Trophoblast cell (in vitro differentiated cells and primary cell): Measurements from ENCODE around the gene LRMDA.

ENCODE experiments used
- DNase-seq, 2 donors: peaks; one replicate each; pipeline ENCODE4 v3.0.0-alpha.2; 2016
- H2AFZ ChIP-seq: 2 replicates; pipeline ENCODE4 v1.6.1; 2013; ENCODE audit warnings: low read length, moderate library complexity, mild to moderate bottlenecking; ENCODE audit not compliant: insufficient read depth, poor library complexity
- H2AK5ac ChIP-seq: 2 replicates; pipeline ENCODE4 v1.6.1; 2013; ENCODE audit warnings: mild to moderate bottlenecking, low read length
- H2BK120ac ChIP-seq: 2 replicates; pipeline ENCODE4 v1.6.1; 2013; ENCODE audit warnings: low read length, mild to moderate bottlenecking, moderate library complexity; ENCODE audit not compliant: insufficient read depth, poor library complexity
- H2BK12ac ChIP-seq: 2 replicates; pipeline ENCODE4 v1.6.1; 2013; ENCODE audit warnings: mild to moderate bottlenecking, low read length, moderate library complexity
- H2BK5ac ChIP-seq: 2 replicates; pipeline ENCODE4 v1.6.1; 2013; ENCODE audit warnings: low read length, low read depth, moderate library complexity, mild to moderate bottlenecking; ENCODE audit not compliant: poor library complexity
- H3K14ac ChIP-seq: 2 replicates; pipeline ENCODE4 v1.6.1; 2013; ENCODE audit warnings: mild to moderate bottlenecking, low read length
- H3K18ac ChIP-seq: 2 replicates; pipeline ENCODE4 v1.6.1; 2013; ENCODE audit warnings: mild to moderate bottlenecking, low read length
- H3K23ac ChIP-seq: 2 replicates; pipeline ENCODE4 v1.6.1; 2013; ENCODE audit warnings: low read length
- H3K27ac ChIP-seq: 2 replicates; pipeline ENCODE4 v1.5.1; 2013; ENCODE audit warnings: low read depth, mild to moderate bottlenecking, inconsistent platforms, low read length, moderate library complexity
- H3K27me3 ChIP-seq: 2 replicates; pipeline ENCODE4 v1.6.1; 2013; ENCODE audit warnings: inconsistent platforms, mild to moderate bottlenecking, low read length, moderate library complexity; ENCODE audit not compliant: insufficient read depth
- H3K36me3 ChIP-seq, 2 experiments: 1 replicate in 1 of 2; 2 replicates in 1 of 2; pipeline ENCODE4 v1.6.1; 2013; ENCODE audit warnings: low read length in 2 of 2, mild to moderate bottlenecking in 2 of 2, moderate library complexity in 1 of 2; ENCODE audit not compliant: insufficient read depth in 2 of 2, control insufficient read depth in 1 of 2
- H3K4ac ChIP-seq: 2 replicates; pipeline ENCODE4 v1.6.1; 2013; ENCODE audit warnings: low read depth, mild to moderate bottlenecking, low read length, moderate library complexity
- H3K4me1 ChIP-seq, 2 experiments: 1 replicate in 1 of 2; 2 replicates in 1 of 2; pipeline ENCODE4 v1.6.1; 2013; ENCODE audit warnings: low read length in 2 of 2, mild to moderate bottlenecking in 2 of 2, moderate library complexity in 1 of 2; ENCODE audit not compliant: insufficient read depth in 2 of 2, control insufficient read depth in 1 of 2
- H3K4me2 ChIP-seq: 2 replicates; pipeline ENCODE4 v1.6.1; 2013; ENCODE audit warnings: inconsistent platforms, mild to moderate bottlenecking, low read length, moderate library complexity
- H3K4me3 ChIP-seq: 2 replicates; pipeline ENCODE4 v1.5.1; 2013; ENCODE audit warnings: mild to moderate bottlenecking, low read depth, low read length, inconsistent platforms
- H3K79me1 ChIP-seq: one replicate; pipeline ENCODE4 v1.6.1; 2013; ENCODE audit warnings: low read length
- H3K79me2 ChIP-seq: 2 replicates; pipeline ENCODE4 v1.6.1; 2013; ENCODE audit warnings: low read length, mild to moderate bottlenecking; ENCODE audit not compliant: control insufficient read depth, insufficient read depth, poor library complexity
- H3K9ac ChIP-seq: 2 replicates; pipeline ENCODE4 v1.6.1; 2013; ENCODE audit warnings: mild to moderate bottlenecking, low read length
- H3K9me3 ChIP-seq: 2 replicates; pipeline ENCODE4 v1.6.1; 2013; ENCODE audit warnings: low read depth, mild to moderate bottlenecking, control low read depth, inconsistent platforms, low read length; ENCODE audit not compliant: insufficient read depth
- H4K12ac ChIP-seq: 2 replicates; pipeline ENCODE4 v1.6.1; 2013; ENCODE audit warnings: low read depth, mild to moderate bottlenecking, low read length, moderate library complexity
- H4K8ac ChIP-seq: 2 replicates; pipeline ENCODE4 v1.6.1; 2013; ENCODE audit warnings: low read depth, mild to moderate bottlenecking, low read length, moderate library complexity
- H4K91ac ChIP-seq: one replicate; pipeline ENCODE4 v1.6.1; 2013; ENCODE audit warnings: low read depth, mild to moderate bottlenecking, low read length, moderate library complexity
- WGBS: extraction: QIAGEN DNeasy Blood & Tissue Kit; methylation state at CpG from one replicate; pipeline ENCODE4 v1.1.7; 2013; ENCODE audit warnings: missing lambda C conversion rate; ENCODE audit not compliant: insufficient read length, insufficient coverage; ENCODE audit errors: extremely low coverage; 5-methylcytosine and 5-hydroxymethylcytosine counted together

The LRMDA gene

GRCh38 chr10:76040107-76040829, 608.8 kb downstream of the LRMDA start:
- Histone ChIP-seq H3K79me2 (no peaks in the 10 kb centered on the region), H2AFZ (no peak overlapping the region), H2BK5ac (peak overlapping the region; percentile 86), H3K23ac (no peak overlapping the region), H3K14ac (peak overlapping the region; percentile 85), H3K9me3 (peaks cover 2% of the 10 kb centered on the region), H3K79me1 (peaks cover 17% of the 10 kb centered on the region), H3K36me3 (no peaks in the 10 kb centered on the region), H4K12ac (no peak overlapping the region), H4K8ac (peak overlapping the region; percentile 78), H3K18ac (no peak overlapping the region), H3K27ac (peak overlapping the region; percentile 82), H3K4ac (no peak overlapping the region), H3K27me3 (no peaks in the 10 kb centered on the region), H3K4me1 (peaks cover 9 to 14% of the 10 kb centered on the region in 2 experiments), H2BK12ac (peak overlapping the region; percentile 96), H3K4me2 (no peak overlapping the region), H4K91ac (peak overlapping the region; percentile 89), H3K9ac (no peak overlapping the region), H2BK120ac (peak overlapping the region; percentile 95), H2AK5ac (peak overlapping the region; percentile 22), H3K4me3 (no peak overlapping the region)
- no CpG with 5 or more reads among the region's 6 CpGs for WGBS
- DNase-seq: no peak

- Histone ChIP-seq H3K14ac (peak overlapping the region; percentile 85), H4K12ac (no peak overlapping the region), H3K79me1 (peaks cover 18% of the 10 kb centered on the region), H4K8ac (peak overlapping the region; percentile 78), H2AK5ac (no peak overlapping the region), H3K9ac (no peak overlapping the region), H2BK120ac (peak overlapping the region; percentile 95), H3K18ac (no peak overlapping the region), H3K4ac (peak overlapping the region; percentile 80), H2AFZ (peak overlapping the region; percentile 59), H2BK5ac (peak overlapping the region; percentile 86), H4K91ac (peak overlapping the region; percentile 89), H3K79me2 (no peaks in the 10 kb centered on the region), H3K23ac (no peak overlapping the region), H3K4me2 (no peak overlapping the region), H2BK12ac (peak overlapping the region; percentile 96), H3K4me1 (peaks cover 9 to 10% of the 10 kb centered on the region in 2 experiments), H3K27me3 (no peaks in the 10 kb centered on the region), H3K4me3 (no peak overlapping the region), H3K9me3 (peaks cover 2% of the 10 kb centered on the region), H3K36me3 (no peaks in the 10 kb centered on the region), H3K27ac (peak overlapping the region; percentile 82)
- no CpG with 5 or more reads among the region's 6 CpGs for WGBS
- DNase-seq: no peak
Measured at GRCh38 chr10:76040830-76041220, 609.4 kb downstream of the LRMDA start.

- DNase-seq: no peak
- H3K9me3 ChIP-seq: peaks cover 2% of the 10 kb centered on the region
- H3K79me2 ChIP-seq: no peaks in the 10 kb centered on the region
- H3K4me1 ChIP-seq: peaks cover 9 to 10% of the 10 kb centered on the region in 2 experiments
- no peaks in the 10 kb centered on the region for H3K27me3 ChIP-seq
- H3K18ac ChIP-seq: no peak overlapping the region
- H4K91ac ChIP-seq: peak overlapping the region; percentile 33
- no CpG with 5 or more reads among the region's 5 CpGs for WGBS
- peak overlapping the region; percentile 21 for H4K8ac ChIP-seq
- no peak overlapping the region for H2AK5ac ChIP-seq
- H3K79me1 ChIP-seq: peaks cover 18% of the 10 kb centered on the region
- H3K9ac ChIP-seq: no peak overlapping the region
- peak overlapping the region; percentile 1 for H3K14ac ChIP-seq
- H3K4me3 ChIP-seq: no peak overlapping the region
- no peak overlapping the region for H3K27ac ChIP-seq
- H3K4me2 ChIP-seq: no peak overlapping the region
- no peaks in the 10 kb centered on the region for H3K36me3 ChIP-seq
- no peak overlapping the region for H2AFZ ChIP-seq
- no peak overlapping the region for H2BK5ac ChIP-seq
- no peak overlapping the region for H4K12ac ChIP-seq
- H2BK120ac ChIP-seq: no peak overlapping the region
- no peak overlapping the region for H3K23ac ChIP-seq
- no peak overlapping the region for H3K4ac ChIP-seq
- peak overlapping the region; percentile 46 for H2BK12ac ChIP-seq
Measured at GRCh38 chr10:76041551-76041950, 610.1 kb downstream of the LRMDA start.

GRCh38 chr10:76043261-76043660, 611.8 kb downstream of the LRMDA start:
- H3K14ac ChIP-seq: no peak overlapping the region
- no CpG with 5 or more reads among the region's 2 CpGs for WGBS
- H3K23ac ChIP-seq: no peak overlapping the region
- peaks cover 13% of the 10 kb centered on the region in 2 experiments for H3K4me1 ChIP-seq
- H3K79me1 ChIP-seq: peaks cover 23% of the 10 kb centered on the region
- H3K36me3 ChIP-seq: peaks cover 0 to 2% of the 10 kb centered on the region in 2 experiments
- H3K4me3 ChIP-seq: no peak overlapping the region
- H3K4me2 ChIP-seq: no peak overlapping the region
- H2AFZ ChIP-seq: no peak overlapping the region
- H2AK5ac ChIP-seq: no peak overlapping the region
- DNase-seq: no peak
- H3K4ac ChIP-seq: no peak overlapping the region
- H3K27me3 ChIP-seq: no peaks in the 10 kb centered on the region
- H3K9ac ChIP-seq: no peak overlapping the region
- peaks cover 2% of the 10 kb centered on the region for H3K9me3 ChIP-seq
- H4K8ac ChIP-seq: no peak overlapping the region
- no peak overlapping the region for H3K18ac ChIP-seq
- H2BK12ac ChIP-seq: no peak overlapping the region
- no peak overlapping the region for H2BK120ac ChIP-seq
- H2BK5ac ChIP-seq: no peak overlapping the region
- H4K91ac ChIP-seq: no peak overlapping the region
- peaks cover 3% of the 10 kb centered on the region for H3K79me2 ChIP-seq
- no peak overlapping the region for H3K27ac ChIP-seq
- no peak overlapping the region for H4K12ac ChIP-seq
